H4 (cell line): ENCODE measurements around the gene UGP2. TPM values are rescaled to one million over a fixed set of nuclear protein-coding genes. Genes with fewer than 3 reads are reported as not detected.
"Not testable (repeated sequence)": the region's sequence is repeated elsewhere in the genome, so short reads cannot be mapped to it uniquely, and the experiment has no call there.

Source experiments
- DNase-seq: peaks from one replicate; pipeline ENCODE4 v3.0.0-alpha.2; 2015; ENCODE audit warnings: low spot score
- total RNA-seq: library from RNA; depleted of rRNA; stranded (reverse); fragments of >200 nt; shearing (Covaris generic); gene quantifications from 2 replicates; pipeline ENCODE4 v1.2.3, GENCODE V29; 2014; rRNA removed

UGP2 gene
- total RNA-seq, 1 experiment from 2014 or later: 79.8 TPM

GRCh38 chr2:63893163-63893562, 51.5 kb downstream of the UGP2 start:
- no peak for DNase-seq

DNA sequence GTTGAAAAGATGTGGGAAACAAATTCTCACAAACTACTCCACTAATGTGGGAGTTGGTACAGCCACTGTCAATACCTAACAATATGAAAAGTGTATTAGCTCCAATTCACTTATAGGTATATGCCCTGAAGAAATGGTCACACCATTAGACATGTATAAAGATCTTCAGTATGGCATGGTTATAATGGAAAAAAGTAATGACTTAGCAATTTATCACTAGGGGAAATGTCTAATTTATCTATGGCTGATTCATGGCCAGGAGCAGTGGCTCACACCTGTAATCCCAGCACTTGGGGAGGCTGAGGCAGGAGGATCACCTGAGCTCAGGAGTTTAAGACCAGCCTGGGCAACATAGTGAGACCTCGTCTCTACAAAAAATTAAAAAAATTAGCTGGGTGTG, 52.5 kb downstream of the UGP2 start:
- no peak for DNase-seq

DNA sequence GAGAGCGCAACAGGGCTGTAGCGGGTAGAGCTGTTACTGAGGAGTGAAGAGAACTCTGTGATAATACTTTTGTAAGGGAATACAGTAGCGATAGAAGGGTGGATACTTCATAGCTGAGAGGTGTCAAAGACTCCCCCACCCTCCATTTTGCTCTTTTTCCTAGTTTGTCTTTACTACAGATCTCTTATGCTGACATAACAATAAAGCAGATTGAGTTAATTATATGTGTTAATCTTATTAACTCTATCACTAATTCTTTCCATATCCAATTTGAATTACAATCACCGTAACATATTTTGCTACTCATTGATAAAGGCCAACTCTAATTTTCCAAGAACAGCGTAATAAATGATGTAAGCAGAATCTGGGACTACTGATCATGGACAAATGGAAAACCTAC, 57.1 kb downstream of the UGP2 start:
- no peak for DNase-seq

- DNase-seq: no peak
These were observed 57.9 kb downstream of the UGP2 start for GRCh38 chr2:63899639-63900038.

GRCh38 chr2:63902149-63902548, 60.5 kb downstream of the UGP2 start:
- DNase-seq: no peak

DNA sequence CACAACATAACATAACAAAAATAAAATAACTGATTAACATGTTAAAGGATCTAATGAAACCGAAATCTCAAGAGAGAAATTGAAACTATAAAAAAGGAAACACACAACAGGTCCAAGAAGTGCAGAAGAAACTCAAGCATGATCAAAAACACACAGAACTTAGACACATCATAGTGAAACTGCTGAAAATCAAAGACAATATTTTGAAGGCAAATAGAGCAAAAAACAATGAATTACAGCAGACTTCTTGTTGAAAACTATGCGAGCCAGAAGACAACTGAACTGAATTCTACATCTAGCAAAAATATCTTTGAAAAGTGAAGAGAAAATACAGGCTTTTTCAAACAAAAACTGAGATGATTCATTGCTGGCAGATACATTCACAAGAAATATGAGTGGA, 61.3 kb downstream of the UGP2 start:
- no peak for DNase-seq

GRCh38 chr2:63914311-63914710, 72.6 kb downstream of the UGP2 start:
- DNase-seq: no peak

GRCh38 chr2:63926815-63927214, 85.1 kb downstream of the UGP2 start:
- no peak for DNase-seq

DNA sequence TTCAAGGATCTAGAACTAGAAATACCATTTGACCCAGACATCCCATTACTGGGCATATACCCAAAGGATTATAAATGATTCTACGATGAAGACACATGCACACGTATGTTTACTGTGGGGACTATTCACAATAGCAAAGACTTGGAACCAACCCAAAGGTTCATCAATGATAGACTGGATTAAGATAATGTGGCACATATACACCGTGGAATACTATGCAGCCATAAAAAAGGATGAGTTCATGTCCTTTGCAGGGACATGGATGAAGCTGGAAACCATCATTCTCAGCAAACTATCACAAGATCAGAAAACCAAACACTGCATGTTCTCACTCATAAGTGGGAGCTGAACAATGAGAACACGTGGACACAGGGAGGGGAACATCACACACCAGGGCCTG, 90.4 kb downstream of the UGP2 start:
- DNase-seq: not testable (repeated sequence)

Other genes with a start within 250 kb of the UGP2 start
- gene VPS54, start 177.5 kb downstream of the UGP2 start, total RNA-seq: 14.1 and 14.6 TPM in 2 replicates